B cell (primary cell): ENCODE data around the gene ELFN2. TPM values are rescaled to one million over a fixed set of nuclear protein-coding genes. Genes with fewer than 3 reads are reported as not detected.

Experiments
- ATAC-seq: fragments of 200-7000 bp; cut with Tn5 transposase; one replicate; pipeline ENCODE4 v1.10.0; 2021; ENCODE audit warnings: low read depth, mild to moderate bottlenecking, moderate number of reproducible peaks, moderate library complexity
- CTCF ChIA-PET: fragments of 350-600 bp; sonication (Branson Sonifier 250); formaldehyde crosslinking; loops from one replicate; lab custom pipeline; 2021; ENCODE audit warnings: antibody characterized with exemption, inconsistent platforms; lab: Charles Lee
- POLR2A ChIA-PET: fragments of 350-600 bp; sonication (Branson Sonifier 250); formaldehyde crosslinking; loops from one replicate; lab custom pipeline; 2021; ENCODE audit warnings: antibody characterized with exemption; lab: Charles Lee
- DNase-seq: peaks from one replicate; pipeline ENCODE4 v3.0.0; 2013
- H2AFZ ChIP-seq: 2 replicates; pipeline ENCODE4 v1.6.1; 2012; ENCODE audit warnings: mild to moderate bottlenecking, low read depth, low read length; ENCODE audit not compliant: insufficient read depth, poor library complexity, severe bottlenecking
- H3K27ac ChIP-seq, 2 donors: 1 replicate in 1 of 2; 2 replicates in 1 of 2; pipeline ENCODE4 v1.5.1; 2012 to 2013; ENCODE audit warnings: low read length in 2 of 2, mild to moderate bottlenecking in 2 of 2, moderate library complexity in 1 of 2
- H3K27me3 ChIP-seq, 4 experiments: fragments of 200-600 bp in 1 of 4; sonication (generic) in 1 of 4; replicated peaks in 1 of 4; 1 replicate in 2 of 4; 2 replicates in 2 of 4; pipeline versions ENCODE4 v1.6.1 to v1.7.0; 2013 to 2016; ENCODE audit warnings: low read length in 3 of 4, mild to moderate bottlenecking in 2 of 4, mixed read lengths in 1 of 4, moderate library complexity in 1 of 4; ENCODE audit not compliant: insufficient read depth in 4 of 4, control insufficient read depth in 3 of 4; ENCODE audit errors: control extremely low read depth in 1 of 4
- H3K36me3 ChIP-seq, 2 experiments: replicated peaks in 1 of 2; 1 replicate in 1 of 2; 2 replicates in 1 of 2; pipeline versions ENCODE4 v1.6.1 to v1.7.1; 2013; ENCODE audit warnings: low read length in 1 of 2; ENCODE audit not compliant: insufficient read depth in 2 of 2, control insufficient read depth in 1 of 2; ENCODE audit errors: control extremely low read depth in 1 of 2, extremely low read depth in 1 of 2
- H3K4me1 ChIP-seq, 2 donors: fragments of 200-600 bp in 1 of 2; sonication (generic) in 1 of 2; 1 replicate in 1 of 2; 2 replicates in 1 of 2; pipeline versions ENCODE4 v1.5.1 to v1.6.1; 2013 to 2017; ENCODE audit warnings: low read length in 2 of 2; ENCODE audit not compliant: control insufficient read depth in 2 of 2, insufficient read depth in 2 of 2
- H3K4me2 ChIP-seq: replicated peaks from 2 replicates; pipeline ENCODE3; 2012; ENCODE audit warnings: mild to moderate bottlenecking, low read depth, low read length; ENCODE audit not compliant: poor library complexity, severe bottlenecking
- H3K4me3 ChIP-seq, 5 experiments: fragments of 200-600 bp in 1 of 5; sonication (generic) in 1 of 5; 1 replicate in 3 of 5; 2 replicates in 2 of 5; pipeline versions ENCODE4 v1.5.1 to v1.7.0; 2011 to 2016; ENCODE audit warnings: low read length in 4 of 5, mild to moderate bottlenecking in 4 of 5, low read depth in 2 of 5, control low read depth in 1 of 5, moderate library complexity in 1 of 5; ENCODE audit not compliant: insufficient read depth in 1 of 5; ENCODE audit errors: control extremely low read depth in 1 of 5, extremely low read depth in 1 of 5
- H3K79me2 ChIP-seq: fragments of 200-600 bp; sonication (generic); one replicate; pipeline ENCODE4 v1.6.0; 2016; ENCODE audit warnings: low read length; ENCODE audit not compliant: control insufficient read depth, insufficient read depth
- H3K9ac ChIP-seq: fragments of 200-600 bp; sonication (generic); 2 replicates; pipeline ENCODE4 v1.6.1; 2017; ENCODE audit warnings: mild to moderate bottlenecking, low read length, moderate library complexity
- H3K9me3 ChIP-seq, 3 donors: one replicate each; pipeline versions ENCODE4 v1.6.1 to v1.7.1; 2013; ENCODE audit warnings: low read length in 2 of 3; ENCODE audit not compliant: control insufficient read depth in 2 of 3, insufficient read depth in 1 of 3; ENCODE audit errors: control extremely low read depth in 1 of 3
- H4K20me1 ChIP-seq: 2 replicates; pipeline ENCODE4 v1.6.0; 2012; ENCODE audit warnings: mild to moderate bottlenecking, low read length; ENCODE audit not compliant: insufficient read depth, control insufficient read depth, poor library complexity, severe bottlenecking
- H3K27ac Mint-ChIP-seq: one replicate; pipeline ENCODE4 v1.8.0; 2021; ENCODE audit warnings: mixed read lengths
- H3K27me3 Mint-ChIP-seq: one replicate; pipeline ENCODE4 v1.8.0; 2021; ENCODE audit warnings: mixed read lengths
- H3K4me1 Mint-ChIP-seq: one replicate; pipeline ENCODE4 v1.8.0; 2021; ENCODE audit warnings: mixed read lengths
- H3K4me3 Mint-ChIP-seq: one replicate; pipeline ENCODE4 v1.8.0; 2021; ENCODE audit warnings: mixed read lengths
- H3K9me3 Mint-ChIP-seq: one replicate; pipeline ENCODE4 v1.8.0; 2022; ENCODE audit warnings: mixed read lengths; ENCODE audit not compliant: insufficient read depth
- CTCF ChIP-seq: fragments of 200-600 bp; IDR thresholded peaks from one replicate; pipeline ENCODE4 v1.8.0; 2022; ENCODE audit warnings: antibody characterized with exemption, mild to moderate bottlenecking
- EZH2 ChIP-seq: IDR thresholded peaks from 2 replicates; pipeline ENCODE4 v1.6.1; 2012; ENCODE audit warnings: borderline replicate concordance, low read depth, mild to moderate bottlenecking, moderate library complexity, low read length; ENCODE audit not compliant: insufficient read depth, poor library complexity, severe bottlenecking
- WGBS: methylation state at CpG from one replicate; pipeline ENCODE4 v1.1.5; 2013; ENCODE audit warnings: missing lambda C conversion rate; ENCODE audit not compliant: insufficient coverage; 5-methylcytosine and 5-hydroxymethylcytosine counted together
- intact Hi-C: fragments of 100-400 bp; cut with micrococcal nuclease; formaldehyde crosslinking; loops from one replicate; pipeline ENCODE4 v1.10.0; 2022
- polyA plus RNA-seq: library from polyadenylated mRNA; depleted of rRNA; stranded (reverse); fragments of >200 nt; gene quantifications from 2 replicates; pipeline ENCODE4 v1.2.3, GENCODE V29; 2012
- total RNA-seq, 2 donors: library from RNA; stranded (reverse); fragments of 120-200 nt in 1 of 2; gene quantifications; 1 replicate in 1 of 2; 2 replicates in 1 of 2; pipeline versions ENCODE4 v1.2.3 to v1.2.4, GENCODE V29; 2013 to 2022

ELFN2 gene
- total and polyA plus RNA-seq, 2 donors (not counting 1 experiment from before 2014, with no cell fraction given): 0.07 to 0.12 TPM

GRCh38 chr22:37392721-37393328 is 34.5 kb downstream of the ELFN2 start:
- no peak for TF ChIP-seq EZH2
- no peak for TF ChIP-seq CTCF
- Histone ChIP-seq H3K27ac (no peak overlapping the region), H3K9ac (no peak overlapping the region), H4K20me1 (no peaks in the 10 kb centered on the region), H3K9me3 (no peaks in the 10 kb centered on the region), H3K36me3 (no peaks in the 10 kb centered on the region), H2AFZ (no peak overlapping the region), H3K4me2 (no peak overlapping the region), H3K4me3 (no peak overlapping the region), H3K79me2 (no peaks in the 10 kb centered on the region), H3K27me3 (peaks cover 0 to 8% (median 0%) of the 10 kb centered on the region in 4 experiments), H3K4me1 (no peaks in the 10 kb centered on the region)
- no peak for ATAC-seq
- H3K4me3 Mint-ChIP-seq: no peak overlapping the region
- POLR2A ChIA-PET: no interaction called here
- H3K27ac Mint-ChIP-seq: no peak overlapping the region
- CTCF ChIA-PET: no interaction called here
- 92% methylated on average over 10 of the region's 10 CpGs for WGBS
- intact Hi-C loops: no loop called here
- no peaks in the 10 kb centered on the region for H3K9me3 Mint-ChIP-seq
- DNase-seq: no peak
- H3K27me3 Mint-ChIP-seq: peaks cover 15% of the 10 kb centered on the region
- no peaks in the 10 kb centered on the region for H3K4me1 Mint-ChIP-seq

GRCh38 chr22:37391702-37392101 is 35.6 kb downstream of the ELFN2 start:
- Histone ChIP-seq H3K9me3 (no peaks in the 10 kb centered on the region), H3K4me2 (no peak overlapping the region), H3K27ac (no peak overlapping the region), H3K79me2 (no peaks in the 10 kb centered on the region), H3K4me1 (no peaks in the 10 kb centered on the region), H4K20me1 (no peaks in the 10 kb centered on the region), H3K27me3 (peaks cover 0 to 14% (median 0%) of the 10 kb centered on the region in 4 experiments), H2AFZ (no peak overlapping the region), H3K9ac (no peak overlapping the region), H3K4me3 (no peak overlapping the region), H3K36me3 (no peaks in the 10 kb centered on the region)
- ChIA-PET POLR2A (no interaction called here), CTCF (no interaction called here)
- ATAC-seq (no peak), DNase-seq (no peak)
- intact Hi-C loops: no loop called here
- 90% methylated on average over 6 of the region's 7 CpGs for WGBS
- no peaks in the 10 kb centered on the region for H3K9me3 Mint-ChIP-seq
- no peak overlapping the region for H3K27ac Mint-ChIP-seq
- TF ChIP-seq CTCF (no peak), EZH2 (no peak)
- H3K4me1 Mint-ChIP-seq: no peaks in the 10 kb centered on the region
- H3K4me3 Mint-ChIP-seq: no peak overlapping the region
- peaks cover 23% of the 10 kb centered on the region for H3K27me3 Mint-ChIP-seq
